NCI-H1417 treated with DMSO at 0.1 percent for 48 hours (cell line): Measurements from ENCODE around the gene PDE6B.

Experiments used
- DNase-seq: peaks from one replicate; lab custom pipeline; 2025; lab: John Stamatoyannopoulos, UW

The PDE6B gene

DNA sequence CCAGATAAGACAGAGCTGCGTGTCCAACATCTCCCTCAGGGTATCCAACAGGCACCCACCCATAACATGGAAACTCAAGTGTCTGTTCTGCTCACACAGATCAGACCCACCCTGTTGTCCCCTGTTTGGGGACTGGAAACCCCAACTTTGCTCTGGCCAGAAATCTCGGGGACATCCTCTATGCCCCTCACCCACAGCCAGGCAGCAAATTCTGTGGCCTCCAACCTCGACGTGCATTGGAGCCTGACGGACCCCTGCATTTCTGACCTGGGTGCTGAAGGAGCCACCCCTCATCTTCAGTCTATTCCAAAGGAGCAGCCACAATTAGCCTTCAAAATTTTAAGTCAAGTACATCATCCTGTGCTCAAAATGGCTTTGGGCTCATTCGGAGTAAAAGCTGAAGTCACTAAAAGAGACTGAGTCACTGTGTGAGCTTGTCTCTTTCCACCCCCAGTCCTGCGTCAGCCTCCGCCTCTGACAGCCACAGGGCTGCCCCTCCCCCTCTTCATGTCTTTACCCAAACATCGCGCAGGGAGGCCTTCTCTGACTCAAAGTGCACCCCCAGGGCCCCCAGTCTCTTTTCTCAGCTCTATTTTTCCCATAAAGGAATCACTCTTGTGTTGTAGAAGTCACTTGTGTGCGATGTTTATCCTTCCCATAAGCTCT lies 24.4 kb upstream of the PDE6B start:
- DNase-seq: no peak

- no peak for DNase-seq
These were observed 23.5 kb upstream of the PDE6B start for GRCh38 chr4:601612-602558.

- no peak for DNase-seq
These were observed 22.8 kb upstream of the PDE6B start for GRCh38 chr4:602559-602942.

- no peak for DNase-seq
These were observed 21.2 kb upstream of the PDE6B start for GRCh38 chr4:604131-604530.

DNA sequence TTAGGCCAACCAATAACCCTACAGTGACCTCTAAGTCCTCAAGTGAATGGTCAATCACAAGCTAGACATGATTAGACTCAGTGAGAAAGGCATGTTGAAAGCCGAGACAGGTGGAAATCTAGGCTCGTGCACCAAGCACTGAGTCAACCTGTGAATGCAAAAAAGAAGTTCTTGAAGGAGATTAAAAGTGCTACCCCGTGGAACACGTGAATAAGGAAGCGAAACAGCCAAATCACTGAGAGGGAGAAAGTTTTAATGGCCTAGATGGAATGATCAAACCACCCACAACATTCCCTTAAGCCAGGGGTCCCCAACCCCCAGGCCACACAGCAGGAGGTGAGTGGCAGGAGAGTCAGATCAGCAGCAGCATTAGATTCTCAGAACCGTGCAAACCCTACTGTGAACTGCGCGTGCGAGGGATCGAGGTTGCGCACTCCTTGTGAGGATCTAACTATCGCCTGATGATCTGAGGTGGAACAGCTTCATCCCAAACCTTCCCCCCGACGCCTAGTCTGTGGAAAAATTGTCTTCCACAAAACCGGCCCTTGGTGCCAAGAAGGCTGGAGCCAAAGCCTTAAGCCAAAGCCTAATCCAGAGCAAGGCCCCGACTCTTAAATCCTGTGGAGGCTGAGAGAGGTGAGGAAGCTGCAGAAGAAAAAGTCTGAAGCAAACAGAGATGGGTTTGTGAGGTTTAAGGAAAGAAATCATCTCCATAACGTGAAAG lies 19.5 kb upstream of the PDE6B start:
- DNase-seq: no peak

- DNase-seq: no peak
These were observed 17.1 kb upstream of the PDE6B start for GRCh38 chr4:608236-608635.

DNA sequence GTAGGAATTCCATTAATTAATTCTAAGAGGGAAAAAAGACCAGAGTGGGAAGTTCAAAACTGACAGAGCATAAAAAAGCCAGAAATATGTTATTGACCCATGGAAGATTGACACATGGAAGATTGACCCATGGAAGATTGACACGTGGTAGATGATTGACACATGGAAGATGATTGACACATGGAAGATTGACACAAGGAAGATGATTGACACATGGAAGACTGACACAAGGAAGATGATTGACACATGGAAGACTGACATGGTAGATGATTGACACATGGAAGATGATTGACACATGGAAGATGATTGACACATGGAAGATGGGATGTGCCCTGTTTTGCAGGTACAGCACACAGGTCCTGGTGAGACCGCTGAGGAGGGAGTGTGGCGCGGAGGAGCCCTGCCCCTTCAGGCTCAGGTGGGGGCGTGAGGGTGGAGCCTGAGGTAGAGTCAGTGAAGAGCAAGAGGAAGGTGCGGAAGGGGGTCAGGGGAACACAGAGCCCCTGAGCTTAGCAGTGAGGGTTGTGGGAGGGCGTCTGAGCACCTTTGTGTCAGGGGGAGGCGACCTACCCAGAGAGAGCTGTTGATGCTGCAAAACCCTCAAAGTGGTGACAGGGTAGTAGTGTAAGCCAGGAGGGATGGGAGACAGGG lies 15.8 kb upstream of the PDE6B start:
- no peak for DNase-seq

- DNase-seq: no peak
These were observed 14.7 kb upstream of the PDE6B start for GRCh38 chr4:610411-611261.

GRCh38 chr4:612052-612748 lies 13.2 kb upstream of the PDE6B start:
- no peak for DNase-seq

DNA sequence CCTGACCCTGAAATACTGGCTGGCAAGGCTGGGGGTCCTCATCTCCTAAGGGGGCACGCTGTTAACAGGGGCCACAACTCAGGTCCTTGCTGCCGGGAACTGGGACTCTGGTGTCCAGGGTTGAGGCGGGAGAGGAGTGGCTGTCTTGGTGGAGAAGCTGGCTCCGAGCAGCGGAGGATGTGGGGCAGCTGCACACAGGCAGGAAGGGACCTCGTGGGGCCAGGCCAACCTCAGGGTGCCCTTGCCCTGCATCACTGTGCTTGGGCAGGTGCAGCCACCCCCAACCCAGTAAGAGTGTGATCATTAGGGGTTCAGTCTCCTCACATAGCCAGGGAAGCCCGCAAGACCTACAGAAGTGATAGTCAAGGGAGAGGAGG lies 12.6 kb upstream of the PDE6B start:
- no peak for DNase-seq

- no peak for DNase-seq
These were observed 12.2 kb upstream of the PDE6B start for GRCh38 chr4:613126-613525.

DNA sequence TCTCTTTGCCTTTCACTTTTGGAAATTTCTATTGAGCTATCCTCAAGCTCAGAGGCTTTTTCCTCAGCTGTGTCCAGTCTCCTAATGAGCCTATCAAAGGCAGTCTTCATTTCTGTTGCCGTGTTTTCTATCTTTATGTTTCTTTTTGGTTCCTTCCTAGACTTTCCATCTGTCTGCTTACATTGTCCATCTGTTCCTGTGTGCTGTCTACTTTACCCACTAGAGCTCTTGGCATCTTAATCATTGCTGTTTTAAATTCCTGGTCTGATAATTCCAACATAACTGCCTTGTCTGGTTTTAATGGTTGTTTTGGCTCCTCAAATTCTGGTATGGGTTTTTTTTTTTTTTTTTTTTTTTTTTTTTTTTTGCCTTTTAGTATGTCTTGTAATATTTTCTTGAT lies 9.3 kb upstream of the PDE6B start:
- no peak for DNase-seq

- DNase-seq: no peak
These were observed 8.3 kb upstream of the PDE6B start for GRCh38 chr4:616911-617643.

- no peak for DNase-seq
These were observed 7.4 kb upstream of the PDE6B start for GRCh38 chr4:617644-618641.

DNA sequence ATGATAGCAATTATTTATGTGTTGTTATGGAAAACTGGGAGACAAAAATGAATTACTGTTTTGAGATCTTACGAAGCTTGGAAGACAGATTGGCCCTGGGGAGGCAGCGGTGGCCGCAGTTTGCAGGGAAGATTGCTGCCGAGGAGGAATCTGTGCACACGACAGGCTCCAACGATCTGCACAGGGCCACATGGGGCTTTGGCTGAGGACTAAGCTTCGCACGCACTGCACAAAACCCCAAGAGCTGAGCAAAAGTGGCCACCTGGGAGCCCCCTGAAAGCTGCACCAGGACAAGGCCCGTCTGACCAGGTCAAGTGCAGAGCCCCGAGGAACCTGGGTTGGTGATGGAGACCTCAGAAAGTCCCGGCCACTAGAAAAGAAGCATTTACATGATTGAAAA lies 5.2 kb upstream of the PDE6B start:
- no peak for DNase-seq

GRCh38 chr4:620851-621261 lies 4.5 kb upstream of the PDE6B start:
- DNase-seq: no peak

DNA sequence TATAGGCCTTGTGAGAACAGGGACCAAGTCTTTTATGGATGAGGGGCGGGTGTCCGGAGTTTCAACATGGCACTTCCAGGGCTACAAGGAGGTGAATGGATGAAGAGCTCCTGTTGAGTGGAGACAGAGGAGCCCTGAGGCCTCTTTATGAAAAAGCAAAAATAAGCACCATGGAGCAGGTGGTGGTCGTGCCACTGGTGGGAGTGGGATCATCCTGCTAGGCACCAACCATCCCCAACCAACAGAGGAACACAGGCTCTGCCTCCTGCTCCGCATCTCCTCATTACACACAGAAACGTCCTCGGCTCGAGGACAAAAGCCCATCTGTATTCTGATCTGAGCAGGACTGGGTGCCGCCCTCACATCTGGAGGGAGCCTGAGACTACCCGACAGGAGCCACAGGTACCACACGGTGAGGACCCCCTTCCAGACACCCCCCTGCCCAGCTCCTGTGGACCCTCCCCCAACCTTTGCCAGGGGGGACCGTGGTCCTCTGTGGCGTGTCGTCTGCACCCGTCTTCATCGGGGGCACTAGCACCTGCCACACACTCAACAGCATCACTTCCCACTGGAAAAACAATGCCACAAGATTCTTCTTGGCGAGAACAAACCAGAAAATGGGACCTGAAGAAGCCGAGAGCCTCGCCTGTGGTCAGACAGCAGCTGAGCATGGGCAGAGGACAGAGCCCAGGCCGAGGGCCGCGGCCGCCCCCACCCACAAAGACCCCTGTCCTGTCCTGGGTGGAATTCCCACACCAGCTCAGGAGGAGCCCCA lies 3.9 kb upstream of the PDE6B start:
- no peak for DNase-seq
